GM12872 (cell line): ENCODE measurements around the gene COPZ2.

ENCODE experiments used
- TF ChIP-seq, protein P1 (sequence below): IDR thresholded peaks from 3 replicates; pipeline ENCODE4 v1.5.1; 2011; ENCODE audit warnings: low read depth, mild to moderate bottlenecking, low read length, moderate library complexity; ENCODE audit not compliant: insufficient read depth

COPZ2 gene

GRCh38 chr17:48030531-48030930, 7.1 kb downstream of the COPZ2 start:
- TF ChIP-seq, protein P1, sequence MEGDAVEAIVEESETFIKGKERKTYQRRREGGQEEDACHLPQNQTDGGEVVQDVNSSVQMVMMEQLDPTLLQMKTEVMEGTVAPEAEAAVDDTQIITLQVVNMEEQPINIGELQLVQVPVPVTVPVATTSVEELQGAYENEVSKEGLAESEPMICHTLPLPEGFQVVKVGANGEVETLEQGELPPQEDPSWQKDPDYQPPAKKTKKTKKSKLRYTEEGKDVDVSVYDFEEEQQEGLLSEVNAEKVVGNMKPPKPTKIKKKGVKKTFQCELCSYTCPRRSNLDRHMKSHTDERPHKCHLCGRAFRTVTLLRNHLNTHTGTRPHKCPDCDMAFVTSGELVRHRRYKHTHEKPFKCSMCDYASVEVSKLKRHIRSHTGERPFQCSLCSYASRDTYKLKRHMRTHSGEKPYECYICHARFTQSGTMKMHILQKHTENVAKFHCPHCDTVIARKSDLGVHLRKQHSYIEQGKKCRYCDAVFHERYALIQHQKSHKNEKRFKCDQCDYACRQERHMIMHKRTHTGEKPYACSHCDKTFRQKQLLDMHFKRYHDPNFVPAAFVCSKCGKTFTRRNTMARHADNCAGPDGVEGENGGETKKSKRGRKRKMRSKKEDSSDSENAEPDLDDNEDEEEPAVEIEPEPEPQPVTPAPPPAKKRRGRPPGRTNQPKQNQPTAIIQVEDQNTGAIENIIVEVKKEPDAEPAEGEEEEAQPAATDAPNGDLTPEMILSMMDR = no peak

GRCh38 chr17:48028736-48029135, 8.9 kb downstream of the COPZ2 start:
- TF ChIP-seq, protein P1 = no peak

DNA sequence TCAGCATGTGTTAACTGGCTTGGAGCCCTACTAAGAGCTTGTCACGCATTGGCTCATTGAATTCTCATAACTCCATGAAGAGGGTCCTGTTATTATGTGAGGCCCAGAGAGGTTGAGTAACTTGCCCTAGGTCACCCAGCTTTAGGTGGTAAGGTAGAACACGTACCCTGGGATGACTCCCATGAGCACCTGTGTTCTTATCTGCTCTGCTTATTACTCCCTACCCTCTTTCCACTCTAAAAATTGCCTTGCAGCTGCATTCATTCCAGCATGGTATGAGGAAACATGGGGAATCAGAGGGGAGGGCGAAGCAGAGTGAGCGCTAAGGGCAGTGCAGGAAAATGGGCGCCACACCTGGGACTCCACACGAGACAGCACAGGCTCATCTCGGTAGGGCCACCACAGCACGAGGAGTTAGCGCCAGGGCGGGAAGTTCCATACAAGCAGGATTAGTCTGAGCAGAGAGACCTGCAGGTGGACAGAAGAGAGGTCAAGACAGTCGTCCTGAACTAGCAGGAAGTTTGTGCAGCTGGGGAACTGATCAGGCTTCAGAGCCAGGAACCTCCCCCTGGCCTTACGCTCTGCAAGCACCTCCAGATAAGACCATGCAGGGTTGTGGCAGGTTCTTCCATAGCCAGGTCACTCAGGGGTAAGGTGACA, 10.1 kb downstream of the COPZ2 start:
- TF ChIP-seq, protein P1 = no peak

DNA sequence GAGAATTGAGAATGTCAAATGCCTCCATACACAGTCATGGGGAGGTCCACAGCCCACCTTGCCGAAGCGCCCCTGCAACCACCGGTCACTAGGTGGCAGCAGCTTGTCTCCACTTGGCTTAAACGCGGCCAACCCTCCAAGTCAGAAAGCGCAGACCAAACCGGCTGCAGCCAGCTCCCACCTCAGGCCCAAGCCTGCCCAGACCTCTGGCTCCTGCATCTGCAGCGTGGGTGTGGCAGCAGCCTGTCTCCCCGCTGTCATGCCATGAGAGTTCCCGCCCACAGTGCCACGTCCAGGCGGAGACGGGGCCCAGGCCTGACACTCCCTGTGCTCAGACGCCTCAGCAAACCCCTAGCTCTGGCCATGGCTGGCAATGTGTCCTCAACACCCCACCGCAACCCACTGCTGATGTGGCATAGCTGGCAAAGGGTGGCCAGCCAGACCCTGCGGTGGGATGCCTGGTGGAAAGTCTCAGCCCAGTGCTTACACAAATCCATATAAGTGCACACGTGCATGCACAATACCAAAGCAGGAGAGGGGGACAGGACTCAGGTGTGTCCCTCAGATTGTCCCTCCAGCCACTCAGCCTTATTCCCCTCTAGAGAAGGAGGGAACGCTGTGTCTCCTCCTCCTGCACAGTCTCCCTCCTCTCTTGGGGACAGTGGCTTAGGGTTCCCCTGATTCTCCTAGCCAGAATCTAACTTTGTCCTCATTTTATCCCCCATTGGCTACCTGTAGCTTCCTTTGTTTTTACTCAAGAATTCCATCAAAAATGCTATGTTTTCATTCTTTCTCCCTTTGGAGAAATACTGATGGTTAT, 10.9 kb downstream of the COPZ2 start:
- TF ChIP-seq, protein P1 = peak; percentile 96

- TF ChIP-seq, protein P1 = no peak
Measured at GRCh38 chr17:48025904-48026501, 11.6 kb downstream of the COPZ2 start.

DNA sequence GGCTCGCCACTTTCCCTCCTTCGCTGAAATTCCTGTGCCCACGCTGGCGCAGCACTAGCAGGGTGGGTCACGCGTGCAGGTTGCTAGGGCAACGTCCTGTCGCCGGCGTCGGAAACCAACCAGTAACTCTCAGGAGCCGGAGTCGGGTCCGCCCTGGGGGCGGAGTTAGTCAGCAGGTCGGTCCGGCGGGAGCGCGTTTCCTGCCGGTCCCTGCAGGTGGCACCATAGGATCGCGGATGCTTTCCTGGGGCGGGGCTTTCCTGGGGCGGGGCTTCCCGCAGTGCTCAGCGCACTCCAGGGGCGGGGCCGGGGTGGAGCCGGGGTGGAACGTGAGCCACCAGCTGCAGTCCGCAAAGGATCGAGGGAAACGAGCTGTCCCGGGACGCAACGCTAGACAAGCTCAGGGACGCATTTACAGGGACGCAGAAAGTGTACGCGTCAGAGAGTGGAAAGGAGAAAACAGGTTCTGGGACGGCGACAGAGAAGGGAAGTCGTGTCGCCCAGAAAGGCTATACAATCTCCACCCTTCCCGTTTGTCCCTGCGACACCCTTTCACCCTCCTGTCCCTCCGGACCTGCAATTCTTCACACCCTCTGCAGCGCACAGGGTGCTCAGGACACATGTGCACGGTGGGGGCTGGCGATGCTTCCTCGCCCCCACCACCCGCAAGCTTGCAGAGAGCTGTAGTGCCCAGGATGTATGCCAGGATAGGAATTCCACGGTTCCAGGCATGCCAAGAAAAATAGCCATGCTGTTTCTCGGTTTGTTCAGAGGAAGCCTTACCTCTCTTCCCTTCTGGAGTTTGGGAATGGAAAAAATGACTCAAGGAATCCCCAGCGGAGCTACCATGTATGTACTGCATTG, 12.3 kb downstream of the COPZ2 start:
- TF ChIP-seq, protein P1 = peak; percentile 82
